Chondrocyte (in vitro differentiated cells): ENCODE data around the gene ANAPC7. TPM values are rescaled to one million over a fixed set of nuclear protein-coding genes. Genes with fewer than 3 reads are reported as not detected.

Experiments used
- DNase-seq: peaks from one replicate; pipeline ENCODE4 v3.0.0; 2021; ENCODE audit warnings: mixed read lengths, low spot score
- H3K27ac Mint-ChIP-seq: one replicate; pipeline ENCODE4 v1.8.0; 2021; ENCODE audit warnings: mild to moderate bottlenecking, moderate library complexity, mixed read lengths; ENCODE audit not compliant: unreplicated experiment
- H3K27me3 Mint-ChIP-seq: 2 replicates; pipeline ENCODE4 v1.8.0; 2021; ENCODE audit warnings: low read depth, mixed read lengths
- H3K36me3 Mint-ChIP-seq: 2 replicates; pipeline ENCODE4 v1.8.0; 2021; ENCODE audit warnings: low read depth, mixed read lengths
- H3K4me1 Mint-ChIP-seq: 2 replicates; pipeline ENCODE4 v1.8.0; 2021; ENCODE audit warnings: low read depth, mild to moderate bottlenecking, mixed read lengths
- H3K4me3 Mint-ChIP-seq: one replicate; pipeline ENCODE4 v1.8.0; 2021; ENCODE audit warnings: mild to moderate bottlenecking, moderate library complexity, mixed read lengths; ENCODE audit not compliant: unreplicated experiment
- H3K9me3 Mint-ChIP-seq: 2 replicates; pipeline ENCODE4 v1.8.0; 2021; ENCODE audit warnings: low read depth, mixed read lengths
- CTCF ChIP-seq: fragments of 200-600 bp; sonication (generic); IDR thresholded peaks from 2 replicates; pipeline ENCODE4 v1.5.0; 2021; ENCODE audit warnings: antibody characterized with exemption, mild to moderate bottlenecking, moderate library complexity
- total RNA-seq: library from RNA; stranded (reverse); gene quantifications from 3 replicates; pipeline ENCODE4 v1.2.1, GENCODE V29; 2021

Gene ANAPC7
- total RNA-seq, 1 donor from 2014 or later: 35.4 TPM

GRCh38 chr12:110349096-110349495 is 54.4 kb downstream of the ANAPC7 start:
- peak overlapping the region; percentile 38 for H3K27ac Mint-ChIP-seq
- H3K9me3 Mint-ChIP-seq: no peaks in the 10 kb centered on the region

GRCh38 chr12:110348431-110349059 is 55.0 kb downstream of the ANAPC7 start:
- H3K36me3 Mint-ChIP-seq: peaks cover 46% of the 10 kb centered on the region
- peaks cover 3% of the 10 kb centered on the region for H3K4me1 Mint-ChIP-seq
- no peaks in the 10 kb centered on the region for H3K9me3 Mint-ChIP-seq
- no peak for DNase-seq
- H3K4me3 Mint-ChIP-seq: no peak overlapping the region
- H3K27ac Mint-ChIP-seq: no peak overlapping the region
- H3K27me3 Mint-ChIP-seq: no peaks in the 10 kb centered on the region
- no peak for TF ChIP-seq CTCF

More at GRCh38 chr12:110349096-110349495, 54.4 kb downstream of the ANAPC7 start:
- no peak for TF ChIP-seq CTCF
- Mint-ChIP-seq H3K4me1 (peaks cover 3% of the 10 kb centered on the region), H3K36me3 (peaks cover 40% of the 10 kb centered on the region), H3K4me3 (no peak overlapping the region), H3K27me3 (no peaks in the 10 kb centered on the region)
- DNase-seq: no peak

- no peaks in the 10 kb centered on the region for H3K27me3 Mint-ChIP-seq
- no peak overlapping the region for H3K4me3 Mint-ChIP-seq
- no peak for TF ChIP-seq CTCF
- no peak overlapping the region for H3K27ac Mint-ChIP-seq
- peaks cover 3% of the 10 kb centered on the region for H3K4me1 Mint-ChIP-seq
- H3K9me3 Mint-ChIP-seq: no peaks in the 10 kb centered on the region
- no peak for DNase-seq
- peaks cover 52% of the 10 kb centered on the region for H3K36me3 Mint-ChIP-seq
Measured at GRCh38 chr12:110347767-110348166, 55.7 kb downstream of the ANAPC7 start.

- H3K4me3 Mint-ChIP-seq: no peak overlapping the region
Measured at GRCh38 chr12:110345963-110346362, 57.5 kb downstream of the ANAPC7 start.

GRCh38 chr12:110345176-110345661 is 58.3 kb downstream of the ANAPC7 start:
- peak overlapping the region; percentile 17 for H3K27ac Mint-ChIP-seq
- no peak overlapping the region for H3K4me3 Mint-ChIP-seq
- no peaks in the 10 kb centered on the region for H3K4me1 Mint-ChIP-seq

More at GRCh38 chr12:110345963-110346362, 57.5 kb downstream of the ANAPC7 start:
- no peak for TF ChIP-seq CTCF
- no peaks in the 10 kb centered on the region for H3K9me3 Mint-ChIP-seq
- no peak for DNase-seq
- H3K27ac Mint-ChIP-seq: no peak overlapping the region
- H3K27me3 Mint-ChIP-seq: no peaks in the 10 kb centered on the region
- H3K4me1 Mint-ChIP-seq: no peaks in the 10 kb centered on the region
- H3K36me3 Mint-ChIP-seq: peaks cover 62% of the 10 kb centered on the region

More at GRCh38 chr12:110345176-110345661, 58.3 kb downstream of the ANAPC7 start:
- no peaks in the 10 kb centered on the region for H3K27me3 Mint-ChIP-seq
- H3K9me3 Mint-ChIP-seq: no peaks in the 10 kb centered on the region
- TF ChIP-seq CTCF: no peak
- no peak for DNase-seq
- H3K36me3 Mint-ChIP-seq: peaks cover 67% of the 10 kb centered on the region
